K562 (cell line): ENCODE data around the gene PRCD. TPM values are rescaled to one million over a fixed set of nuclear protein-coding genes. Genes with fewer than 3 reads are reported as not detected.
"Not testable (repeated sequence)": the region's sequence is repeated elsewhere in the genome, so short reads cannot be mapped to it uniquely, and the experiment has no call there.

Experiments used
- ATAC-seq: fragments of 200-7000 bp; cut with Tn5 transposase; 3 replicates; pipeline ENCODE4 v1.9.1; 2020; ENCODE audit warnings: moderate library complexity
- BruUV-seq: library from RNA; stranded (reverse); fragments of 400-500 nt; replicated peaks from 2 replicates; lab custom pipeline; 2021; lab: Mats Ljungman, UMichigan
- CTCF ChIA-PET: fragments of 300-600 bp; formaldehyde crosslinking; extraction: SDS; loops from one replicate; lab custom pipeline; 2021; ENCODE audit warnings: low intra/inter-chr PET ratio; lab: Yijun Ruan, JAX
- POLR2A ChIA-PET: fragments of 300-600, 350-650 bp; sonication (Branson Sonifier 250); formaldehyde crosslinking; extraction: SDS; loops from one replicate; lab custom pipeline; 2021; ENCODE audit warnings: antibody characterized with exemption, inconsistent platforms; lab: Yijun Ruan, JAX
- DNase-seq, 4 experiments: peaks; one replicate each; pipeline versions ENCODE4 v3.0.0 to v3.0.0-alpha.2; 2011 to 2018; ENCODE audit warnings: low spot score in 3 of 4, mixed read lengths in 3 of 4; ENCODE audit errors: extremely low read depth in 1 of 4
- FAIRE-seq: peaks from 2 replicates; lab custom pipeline; 2011; peaks lifted over from hg19 to GRCh38; lab: Jason Lieb, UNC
- H2AFZ ChIP-seq: 2 replicates; pipeline ENCODE4 v1.6.0; 2011; ENCODE audit warnings: low read depth, low read length, control low read depth, inconsistent platforms
- H3K27ac ChIP-seq: fragments of 200-600 bp; 3 replicates; pipeline ENCODE4 v1.8.0; 2011; ENCODE audit warnings: low read depth, mild to moderate bottlenecking, control low read depth, inconsistent platforms, low read length, moderate library complexity, mixed read lengths; ENCODE audit errors: extremely low read depth
- H3K27me3 ChIP-seq, 2 experiments: fragments of 300-600 bp in 1 of 2; 2 replicates in 1 of 2; 3 replicates in 1 of 2; pipeline versions ENCODE4 v1.6.0 to v1.8.0; 2011; ENCODE audit warnings: inconsistent platforms in 2 of 2, low read length in 2 of 2, mild to moderate bottlenecking in 1 of 2, mixed read lengths in 1 of 2, moderate library complexity in 1 of 2; ENCODE audit not compliant: control insufficient read depth in 2 of 2, insufficient read depth in 2 of 2
- H3K36me3 ChIP-seq: fragments of 300-600 bp; 3 replicates; pipeline ENCODE4 v1.8.0; 2011; ENCODE audit warnings: mild to moderate bottlenecking, low read length, inconsistent platforms; ENCODE audit not compliant: control insufficient read depth, insufficient read depth
- H3K4me1 ChIP-seq, 2 experiments: fragments of 200-600 bp in 1 of 2; replicated peaks in 1 of 2; 2 replicates in 1 of 2; 3 replicates in 1 of 2; pipeline versions ENCODE4 v1.5.1 to v1.8.0; 2011; ENCODE audit warnings: inconsistent platforms in 2 of 2, low read length in 2 of 2, mild to moderate bottlenecking in 1 of 2, mixed read lengths in 1 of 2, moderate library complexity in 1 of 2; ENCODE audit not compliant: control insufficient read depth in 2 of 2, insufficient read depth in 2 of 2
- H3K4me2 ChIP-seq: 2 replicates; pipeline ENCODE4 v1.6.1; 2011; ENCODE audit warnings: low read length, control low read depth, inconsistent platforms, mixed read lengths; ENCODE audit not compliant: insufficient read depth
- H3K4me3 ChIP-seq: fragments of 200-600 bp; sonication (generic), shearing (Covaris generic); 2 replicates; pipeline ENCODE4 v1.5.1; 2016; ENCODE audit warnings: control low read depth, inconsistent platforms
- H3K79me2 ChIP-seq: fragments of 200-600 bp; 3 replicates; pipeline ENCODE4 v1.8.0; 2011; ENCODE audit warnings: low read length, inconsistent platforms; ENCODE audit not compliant: control insufficient read depth, insufficient read depth
- H3K9ac ChIP-seq, 2 experiments: 2 replicates each; pipeline versions ENCODE4 v1.6.0 to v1.6.1; 2011; ENCODE audit warnings: low read depth in 2 of 2, low read length in 2 of 2, control low read depth in 1 of 2, inconsistent platforms in 1 of 2, mild to moderate bottlenecking in 1 of 2, mixed read lengths in 1 of 2; ENCODE audit not compliant: insufficient read depth in 1 of 2
- H3K9me1 ChIP-seq: one replicate; pipeline ENCODE4 v1.6.0; 2011; ENCODE audit warnings: inconsistent platforms, mild to moderate bottlenecking, low read length, moderate library complexity; ENCODE audit not compliant: control insufficient read depth, insufficient read depth
- H3K9me3 ChIP-seq: replicated peaks from 2 replicates; pipeline ENCODE4 v1.5.1; 2011; ENCODE audit warnings: low read depth, low read length, inconsistent platforms; ENCODE audit not compliant: control insufficient read depth, insufficient read depth
- H4K20me1 ChIP-seq: replicated peaks from 2 replicates; pipeline ENCODE4 v1.6.1; 2011; ENCODE audit warnings: low read length, inconsistent platforms, mixed read lengths; ENCODE audit not compliant: control insufficient read depth, insufficient read depth
- SAP30 ChIP-seq: fragments of 200-600 bp; sonication (generic); IDR thresholded peaks from 2 replicates; pipeline ENCODE4 v1.6.1; 2012; ENCODE audit warnings: borderline replicate concordance, low read depth, mild to moderate bottlenecking, moderate library complexity, low read length, control low read depth, inconsistent platforms; ENCODE audit not compliant: insufficient read depth, poor library complexity, severe bottlenecking
- TFAP4 ChIP-seq: sonication (generic); formaldehyde crosslinking; IDR thresholded peaks from 2 replicates; pipeline ENCODE4 v1.8.0; 2022; ENCODE audit warnings: missing genetic modification reagents, mild to moderate bottlenecking, moderate library complexity, borderline replicate concordance
- ZNF121 ChIP-seq: sonication (generic); formaldehyde crosslinking; conservative IDR thresholded peaks from 2 replicates; pipeline ENCODE4 v1.8.0; 2022; ENCODE audit warnings: missing genetic modification reagents
- ZNF445 ChIP-seq: fragments of 250-450 bp; sonication (Bioruptor Pico); IDR thresholded peaks from 2 replicates; pipeline ENCODE4 v1.4.0; 2020; ENCODE audit warnings: low read depth, mild to moderate bottlenecking, moderate library complexity
- WGBS: fragments of 100-300 bp; shearing (Covaris generic); methylation state at CpG from one replicate; pipeline ENCODE4 v1.1.6; 2016; ENCODE audit warnings: low coverage, mixed read lengths; ENCODE audit not compliant: insufficient coverage; ENCODE audit errors: missing lambda C conversion rate; 5-methylcytosine and 5-hydroxymethylcytosine counted together
- in situ Hi-C: fragments of 300-500 bp; cut with MboI; formaldehyde crosslinking; loops from 4 replicates; pipeline ENCODE4 v1.15.0; 2018; ENCODE audit warnings: inconsistent platforms, mixed read lengths
- intact Hi-C: fragments of 100-400 bp; cut with micrococcal nuclease; formaldehyde crosslinking; loops from 2 replicates; pipeline ENCODE4 v1.14.2; 2022
- polyA plus RNA-seq, 8 experiments: library from polyadenylated mRNA; depleted of rRNA in 4 of 8; stranded (reverse) in 5 of 8; unstranded in 3 of 8; fragments of >200 nt; fragmentation: Nextera tagmentation in 2 of 8; fragmentation: Illumina TruSeq in 1 of 8; extraction: Ambion mirVana in 2 of 8; extraction: Trizol in 1 of 8; gene quantifications; 2 replicates each; pipeline versions ENCODE4 v1.2.1 to v1.2.3, GENCODE V29; 2011 to 2014; ENCODE audit warnings: inconsistent platforms in 1 of 8, missing spikeins in 1 of 8
- total RNA-seq, 7 experiments: library from RNA; depleted of rRNA in 6 of 7; stranded (reverse); fragments of >200 nt in 6 of 7; fragmentation: Illumina TruSeq in 2 of 7; extraction: Trizol in 2 of 7; gene quantifications; 2 replicates each; pipeline versions ENCODE4 v1.2.1 to v1.2.3, GENCODE V29; 2011 to 2021; ENCODE audit warnings: low replicate concordance in 1 of 7

PRCD gene
- total and polyA plus RNA-seq, 9 of the 15 experiments (the other 6 are each of a cell fraction or from before 2014, with no cell fraction given), result 0.20 to 0.25 (median 0.21) TPM; not detected in 6

GRCh38 chr17:76506408-76507345, 33.2 kb upstream of the PRCD start (continued):
- TF ChIP-seq TFAP4 (CRISPR knock-in tag), result peak; percentile 64; the same call in 1 of the 2 replicates
- TF ChIP-seq SAP30, result no peak
- TF ChIP-seq ZNF445, result no peak

GRCh38 chr17:76508472-76509063, 31.3 kb upstream of the PRCD start:
- intact Hi-C loops (loop anchor here (5.0 kb wide), 2 partner anchors 39 to 206 kb away; no protein-coding TSS in a partner anchor), in situ Hi-C loops (loop anchor here (5.0 kb wide), 3 partner anchors 41 to 206 kb away; partner anchors contain the start of gene AANAT)
- H3K4me3 ChIP-seq, H3K9ac ChIP-seq, H3K79me2 ChIP-seq, H2AFZ ChIP-seq, FAIRE-seq, H3K27me3 ChIP-seq, H4K20me1 ChIP-seq, H3K27ac ChIP-seq, H3K4me2 ChIP-seq, BruUV-seq, H3K9me3 ChIP-seq, H3K36me3 ChIP-seq, ATAC-seq, H3K9me1 ChIP-seq, DNase-seq: not testable (repeated sequence)
- peaks cover 10 to 13% of the 10 kb centered on the region in 2 experiments; a peak in 4 of 5 replicates for H3K4me1 ChIP-seq
- 45% methylated on average over 14 of the region's 14 CpGs for WGBS
- ChIA-PET CTCF (interaction anchor here (1.1 to 5.2 kb wide), 2 partner anchors 43 to 47 kb away, joined by 4 to 100 read pairs; partner anchors contain the start of gene AANAT), POLR2A (interaction anchor here (0.5 to 1.7 kb wide), 10 partner anchors 20 to 568 kb away, joined by 3 to 8 read pairs (median 4); partner anchors contain the start of gene SRSF2)
- 0 out of 2 replicates have a peak, but pooled peaks have one; percentile 35 for TF ChIP-seq ZNF121 (CRISPR knock-in tag)
